ENCODE measurements around the gene ZC3H11A.
"Not testable (repeated sequence)": the region's sequence is repeated elsewhere in the genome, so short reads cannot be mapped to it uniquely, and the experiment has no call there.

ZC3H11A gene

GRCh38 chr1:203781962-203782361 lies 13.5 kb upstream of the ZC3H11A start:
- DNase-seq (ENCODE audit: low read depth) = no peak

DNA sequence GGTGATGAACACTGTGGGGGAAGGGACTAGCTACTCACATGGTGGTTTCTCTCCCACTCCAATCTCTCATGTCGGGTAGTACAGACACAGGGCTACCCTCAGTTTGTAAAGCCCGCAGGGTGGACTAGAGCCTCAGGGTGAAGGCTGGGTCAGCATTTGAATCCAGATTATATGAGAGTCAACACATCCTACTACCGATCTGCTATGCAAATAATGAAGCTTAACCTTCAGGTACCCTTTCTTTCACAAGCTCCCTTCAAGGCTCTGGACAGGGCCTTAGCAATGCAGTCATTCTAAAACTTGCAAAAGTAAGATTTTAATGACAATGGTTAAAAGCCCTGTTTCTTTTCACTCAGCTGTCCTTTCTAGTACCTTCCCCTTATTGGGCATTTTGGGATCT lies 5.5 kb upstream of the ZC3H11A start:
- no peak for DNase-seq (ENCODE audit: low read depth)

DNA sequence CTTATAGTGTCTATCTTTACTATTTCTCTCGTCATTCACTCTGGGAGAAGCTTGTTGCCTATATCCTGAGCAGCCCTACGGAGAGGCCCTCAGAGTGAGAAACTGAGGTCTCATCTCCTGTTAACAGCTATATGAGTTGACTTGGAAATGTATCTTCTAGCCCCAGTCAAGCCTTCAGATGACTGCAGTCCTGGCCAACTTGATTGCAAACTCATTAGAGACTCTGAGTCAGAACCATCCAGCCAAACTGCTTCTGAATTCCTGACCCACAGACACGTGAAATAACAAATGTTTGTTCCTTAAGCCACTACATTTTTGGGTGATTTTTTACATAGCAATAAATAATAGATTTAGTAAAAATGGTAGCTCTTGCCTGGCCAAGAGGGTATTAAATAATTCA lies 3.9 kb upstream of the ZC3H11A start:
- no peak for DNase-seq (ENCODE audit: low read depth)

DNA sequence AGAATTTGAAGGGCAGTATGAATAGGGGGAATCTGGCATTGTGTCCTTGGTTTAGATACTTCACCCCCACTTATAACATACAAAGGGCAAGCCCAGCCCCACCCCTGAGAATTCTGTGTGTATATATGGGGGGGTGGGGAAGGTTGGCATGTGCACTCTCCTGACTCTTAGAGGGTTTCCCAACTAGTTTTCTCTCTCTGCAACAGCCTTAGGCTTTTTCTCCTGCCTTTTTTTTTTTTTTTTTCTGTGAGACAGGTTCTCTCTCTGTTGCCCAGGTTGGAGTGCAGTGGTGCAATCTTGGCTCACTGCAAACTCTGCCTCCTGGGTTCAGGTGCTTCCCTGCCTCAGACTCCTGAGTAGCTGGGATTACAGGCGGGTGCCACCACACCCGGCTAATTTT lies 2.9 kb upstream of the ZC3H11A start:
- DNase-seq (ENCODE audit: low read depth) = no peak

DNA sequence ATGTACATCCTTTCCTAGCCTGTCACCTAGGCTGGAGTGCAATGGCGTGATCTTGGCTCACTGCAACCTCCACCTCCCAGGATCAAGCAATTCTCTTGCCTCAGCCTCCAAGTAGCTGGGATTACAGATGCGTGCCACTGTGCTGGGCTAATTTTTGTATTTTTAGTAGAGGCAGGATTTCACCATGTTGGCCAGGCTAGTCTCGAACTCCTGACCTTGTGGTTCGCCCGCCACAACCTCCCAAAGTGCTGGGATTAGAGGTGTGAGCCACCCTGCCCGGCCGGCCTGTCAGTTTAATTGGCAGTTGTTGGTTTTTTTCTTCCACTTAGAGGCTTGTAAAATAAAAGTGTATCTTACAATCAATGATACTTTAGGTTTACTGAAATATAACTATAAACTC lies 1.9 kb upstream of the ZC3H11A start:
- DNase-seq (ENCODE audit: low read depth) = not testable (repeated sequence)

DNA sequence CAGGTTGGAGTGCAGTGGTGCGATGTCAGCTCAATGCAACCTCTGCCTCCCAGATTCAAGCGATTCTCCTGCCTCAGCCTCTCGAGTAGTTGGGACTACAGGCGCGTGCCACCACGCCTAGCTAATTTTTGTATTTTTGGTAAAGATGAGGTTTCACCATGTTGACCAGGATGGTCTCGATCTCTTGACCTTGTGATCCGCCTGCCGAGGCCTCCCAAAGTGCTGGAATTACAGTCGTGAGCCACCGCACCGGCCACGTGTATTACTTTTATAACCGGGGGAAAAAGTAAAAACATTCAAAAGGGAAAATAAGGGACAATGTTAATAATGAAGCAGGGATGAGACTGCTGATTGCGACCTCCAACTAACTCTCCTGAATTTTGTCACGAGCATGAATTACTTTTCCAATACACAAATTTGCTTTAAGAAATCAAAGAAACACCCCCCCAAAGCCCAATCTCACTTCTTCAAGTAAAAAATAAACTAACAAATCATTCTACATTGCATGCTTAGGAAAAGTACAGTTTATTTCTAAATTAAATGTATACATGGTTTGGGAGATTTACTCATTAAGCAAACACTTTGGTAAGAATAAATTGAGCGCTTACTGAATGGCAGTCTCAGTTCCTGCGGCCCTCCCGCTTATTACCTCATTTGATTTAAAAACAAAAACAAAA lies 521 bp upstream of the ZC3H11A start:
- DNase-seq (ENCODE audit: low read depth) = no peak

DNA sequence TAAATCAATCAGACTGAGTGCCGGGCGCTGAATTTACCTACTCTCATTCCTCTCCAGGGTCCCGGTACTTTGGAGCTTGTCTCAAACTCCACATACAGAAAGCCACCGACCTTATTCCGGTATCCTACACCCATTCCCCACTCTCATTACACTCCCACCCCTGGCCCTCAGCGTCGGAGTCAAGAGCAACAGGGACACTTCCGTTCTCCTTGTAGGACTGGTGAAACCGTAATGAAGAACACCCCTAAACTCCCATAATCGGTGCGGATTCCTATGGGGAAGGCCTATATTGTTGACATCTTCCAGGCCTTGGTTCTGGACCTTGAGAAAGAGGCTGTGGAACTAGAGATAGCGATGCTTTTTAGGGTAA lies 798 bp downstream of the ZC3H11A start:
- no peak for DNase-seq (ENCODE audit: low read depth)

GRCh38 chr1:203797216-203797615 lies 1.8 kb downstream of the ZC3H11A start:
- DNase-seq (ENCODE audit: low read depth) = no peak

DNA sequence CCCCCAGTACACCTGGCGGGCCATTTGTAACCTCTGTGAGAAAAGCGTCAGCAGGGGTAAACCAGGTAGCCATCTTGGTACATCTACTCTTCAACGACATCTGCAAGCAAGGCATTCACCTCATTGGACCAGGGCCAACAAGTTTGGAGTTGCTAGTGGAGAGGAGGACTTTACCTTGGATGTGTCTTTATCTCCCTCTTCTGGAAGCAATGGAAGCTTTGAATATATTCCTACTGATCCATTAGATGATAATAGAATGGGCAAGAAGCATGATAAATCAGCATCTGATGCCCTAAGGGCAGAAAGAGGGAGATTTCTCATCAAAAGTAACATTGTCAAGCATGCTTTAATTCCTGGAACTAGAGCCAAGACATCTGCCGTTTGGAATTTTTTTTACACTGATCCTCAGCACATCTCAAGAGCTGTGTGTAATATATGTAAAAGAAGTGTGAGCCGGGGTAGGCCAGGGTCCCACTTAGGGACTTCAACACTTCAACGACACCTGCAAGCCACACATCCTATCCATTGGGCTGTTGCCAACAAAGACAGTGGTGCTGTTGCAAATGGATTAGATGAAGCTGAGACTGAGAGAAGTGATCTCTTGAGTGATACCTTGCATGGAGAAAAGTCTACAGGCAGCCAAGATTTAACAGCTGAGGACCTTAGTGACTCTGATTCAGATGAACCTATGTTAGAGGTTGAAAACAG lies 2.7 kb downstream of the ZC3H11A start:
- no peak for DNase-seq (ENCODE audit: low read depth)

DNA sequence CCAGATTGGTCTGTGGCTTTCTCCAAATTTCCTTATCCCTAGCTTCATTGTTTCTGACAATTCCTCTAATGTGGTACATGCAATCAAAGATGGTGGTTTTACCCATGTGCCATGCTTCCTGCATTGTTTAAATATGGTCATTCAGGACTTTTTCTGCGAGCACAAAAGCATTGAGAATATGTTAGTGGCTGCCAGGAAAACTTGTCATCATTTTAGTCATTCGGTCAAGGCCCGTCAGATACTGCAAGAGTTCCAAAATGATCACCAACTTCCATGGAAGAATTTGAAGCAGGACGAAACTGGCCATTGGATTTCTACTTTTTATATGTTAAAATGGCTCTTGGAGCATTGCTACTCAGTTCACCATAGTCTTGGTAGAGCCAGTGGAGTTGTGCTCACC lies 3.7 kb downstream of the ZC3H11A start:
- DNase-seq (ENCODE audit: low read depth) = no peak

DNA sequence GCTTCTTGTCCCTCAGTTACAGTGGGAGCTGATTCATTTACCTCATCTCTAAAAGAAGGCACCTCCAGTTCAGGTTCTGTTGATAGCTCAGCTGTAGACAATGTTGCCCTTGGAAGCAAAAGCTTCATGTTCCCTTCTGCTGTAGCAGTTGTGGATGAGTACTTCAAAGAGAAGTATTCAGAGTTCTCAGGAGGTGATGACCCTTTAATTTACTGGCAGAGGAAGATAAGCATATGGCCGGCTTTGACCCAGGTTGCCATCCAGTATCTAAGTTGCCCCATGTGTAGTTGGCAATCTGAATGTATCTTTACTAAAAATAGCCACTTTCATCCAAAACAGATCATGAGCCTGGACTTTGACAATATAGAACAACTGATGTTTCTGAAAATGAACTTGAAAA lies 4.5 kb downstream of the ZC3H11A start:
- DNase-seq (ENCODE audit: low read depth) = no peak

- no peak for DNase-seq (ENCODE audit: low read depth)
Measured at GRCh38 chr1:203805689-203806088, 10.3 kb downstream of the ZC3H11A start.

GRCh38 chr1:203807196-203807595 lies 11.8 kb downstream of the ZC3H11A start:
- no peak for DNase-seq (ENCODE audit: low read depth)

DNA sequence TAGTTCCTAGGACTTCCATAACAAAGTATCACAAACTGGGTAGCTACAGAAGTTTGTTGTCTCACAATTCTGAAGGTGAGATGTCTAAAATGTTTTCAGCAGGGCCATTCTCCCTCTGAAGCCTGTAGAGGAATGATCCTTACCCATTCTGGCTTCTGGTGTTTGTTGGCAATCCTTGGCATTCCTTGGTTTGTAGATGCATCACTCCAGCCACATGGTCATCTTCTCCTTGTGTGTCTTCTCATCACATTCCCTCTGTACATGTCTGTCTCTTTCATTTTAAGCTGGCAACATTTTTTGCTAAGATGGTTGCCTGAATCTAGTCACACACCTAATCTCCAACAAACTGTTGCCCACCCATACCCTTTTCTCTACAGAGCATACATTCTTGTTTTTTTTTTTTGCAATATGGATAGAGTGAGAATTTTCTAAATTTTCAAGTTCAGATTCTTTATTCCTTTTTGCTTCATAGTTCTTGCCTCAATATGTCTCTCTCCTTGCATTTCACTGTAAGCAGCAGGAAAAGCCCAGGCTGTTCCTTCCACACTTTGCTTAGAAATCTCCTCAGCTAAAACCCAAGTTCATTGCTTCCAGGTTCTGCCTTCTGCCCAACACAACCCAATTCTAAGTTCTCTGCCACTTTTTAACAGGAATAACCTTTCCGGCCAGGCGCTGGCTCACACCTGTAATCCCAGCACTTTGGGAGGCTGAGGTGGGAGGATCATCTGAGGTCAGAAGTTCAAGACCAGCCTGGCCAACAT lies 18.3 kb downstream of the ZC3H11A start:
- DNase-seq (ENCODE audit: low read depth) = no peak

DNA sequence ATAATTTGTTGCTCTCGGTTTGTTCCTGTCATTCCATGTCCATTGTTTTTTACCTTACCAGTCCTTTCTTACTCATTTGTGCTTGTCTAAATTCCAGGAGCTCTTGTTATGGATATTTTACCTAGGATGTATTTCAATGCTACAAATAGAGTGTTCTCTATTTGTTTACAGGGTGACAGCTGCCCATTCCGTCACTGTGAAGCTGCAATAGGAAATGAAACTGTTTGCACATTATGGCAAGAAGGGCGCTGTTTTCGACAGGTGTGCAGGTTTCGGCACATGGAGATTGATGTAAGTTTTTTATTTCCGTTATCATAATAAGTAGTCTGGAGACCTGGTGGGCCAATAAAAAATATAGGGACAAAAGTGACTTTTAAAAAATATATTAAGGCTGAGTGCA lies 23.0 kb downstream of the ZC3H11A start:
- no peak for DNase-seq (ENCODE audit: low read depth)

- no peak for DNase-seq (ENCODE audit: low read depth)
Measured at GRCh38 chr1:203823306-203823705, 27.9 kb downstream of the ZC3H11A start.

DNA sequence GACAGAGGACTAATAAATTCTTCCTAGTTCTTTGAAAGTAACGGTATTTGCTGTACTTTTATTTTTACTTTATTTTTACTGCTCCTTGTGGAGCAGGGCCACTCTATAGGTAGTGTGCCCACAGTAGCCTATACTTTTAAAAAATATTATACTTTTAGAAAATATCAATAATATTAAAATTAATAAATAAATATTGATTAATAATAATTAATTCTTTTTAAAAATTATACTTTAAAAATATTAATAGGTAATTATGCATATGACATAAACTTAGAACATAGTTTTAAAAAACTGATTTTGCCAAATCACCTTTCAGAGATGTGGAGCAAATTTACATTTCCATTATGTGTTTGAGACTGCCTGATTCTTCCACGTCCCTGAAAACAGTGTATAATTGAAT lies 30.8 kb downstream of the ZC3H11A start:
- DNase-seq (ENCODE audit: low read depth) = no peak

DNA sequence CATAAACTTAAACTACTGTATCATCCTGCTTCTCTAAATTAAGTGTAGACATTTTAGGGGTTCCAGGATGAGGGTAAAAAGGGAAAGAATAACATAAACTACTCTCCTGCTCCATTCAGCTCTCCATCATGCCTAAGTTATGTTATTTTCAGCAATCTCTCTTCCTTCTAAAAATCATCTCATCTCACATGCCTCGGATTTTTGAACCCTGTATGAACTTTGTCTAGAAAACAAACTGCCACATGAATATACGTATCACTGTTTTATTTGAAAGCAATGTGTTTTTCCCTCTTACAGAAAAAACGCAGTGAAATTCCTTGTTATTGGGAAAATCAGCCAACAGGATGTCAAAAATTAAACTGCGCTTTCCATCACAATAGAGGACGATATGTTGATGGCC lies 32.6 kb downstream of the ZC3H11A start:
- no peak for DNase-seq (ENCODE audit: low read depth)

- DNase-seq (ENCODE audit: low read depth) = no peak
Measured at GRCh38 chr1:203828503-203828902, 33.1 kb downstream of the ZC3H11A start.

DNA sequence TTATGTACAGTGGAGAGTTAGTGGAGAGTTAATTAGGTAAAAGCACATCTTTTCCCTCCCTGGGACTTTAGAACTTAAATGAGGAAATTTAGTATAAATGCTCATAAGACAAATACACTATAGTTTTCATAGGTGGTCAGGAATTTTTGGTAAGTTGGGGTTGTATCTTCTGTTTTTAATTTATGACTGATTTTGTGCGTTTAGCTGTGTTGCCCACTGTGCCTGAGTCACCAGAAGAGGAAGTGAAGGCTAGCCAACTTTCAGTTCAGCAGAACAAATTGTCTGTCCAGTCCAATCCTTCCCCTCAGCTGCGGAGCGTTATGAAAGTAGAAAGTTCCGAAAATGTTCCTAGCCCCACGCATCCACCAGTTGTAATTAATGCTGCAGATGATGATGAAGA lies 33.8 kb downstream of the ZC3H11A start:
- DNase-seq (ENCODE audit: low read depth) = not testable (repeated sequence)

GRCh38 chr1:203835476-203835875 lies 40.1 kb downstream of the ZC3H11A start:
- DNase-seq (ENCODE audit: low read depth) = no peak

- no peak for DNase-seq (ENCODE audit: low read depth)
Measured at GRCh38 chr1:203839081-203839480, 43.7 kb downstream of the ZC3H11A start.

DNA sequence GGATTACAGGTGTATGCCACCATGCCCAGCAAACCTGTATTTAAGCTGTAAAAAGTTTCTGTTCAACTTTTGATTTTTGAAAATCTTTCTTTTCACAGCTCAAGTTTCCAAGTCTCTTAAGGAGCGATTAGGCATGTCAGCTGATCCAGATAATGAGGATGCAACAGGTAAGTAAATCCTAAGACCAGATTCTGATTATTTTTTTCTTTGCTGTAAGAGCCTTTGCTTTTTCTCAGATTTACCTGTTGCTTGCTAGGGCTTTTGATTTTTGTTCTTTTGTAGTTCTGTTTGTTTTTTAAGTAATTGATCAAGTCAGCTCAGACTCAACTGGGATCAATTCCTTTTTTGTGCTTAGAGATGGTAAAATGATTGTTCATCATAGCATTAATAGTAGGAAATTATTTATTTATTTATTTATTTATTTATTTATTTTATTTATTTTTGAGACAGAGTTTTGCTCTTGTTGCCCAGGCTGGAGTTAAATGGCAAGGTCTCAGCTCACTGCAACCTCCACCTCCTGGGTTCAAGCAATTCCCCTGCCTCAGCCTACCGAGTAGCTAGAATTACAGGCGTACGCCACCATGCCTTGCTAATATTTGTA lies 44.9 kb downstream of the ZC3H11A start:
- DNase-seq (ENCODE audit: low read depth) = no peak

Data from stimulated activated CD4-positive, alpha-beta T cell treated with anti-CD3 and anti-CD28 coated beads, Interleukin-2, amount 100 ng/mL, for 4 hours (primary cell).